HG03520 (cell line): ENCODE data around the gene RFPL1.
"Not testable (repeated sequence)": the region's sequence is repeated elsewhere in the genome, so short reads cannot be mapped to it uniquely, and the experiment has no call there.

ENCODE experiments used
- ATAC-seq: cut with Tn5 transposase; IDR thresholded peaks from one replicate; pipeline ENCODE4 v1.9.1; 2021; ENCODE audit warnings: mild to moderate bottlenecking, moderate library complexity; ENCODE audit not compliant: unreplicated experiment

Gene RFPL1

DNA sequence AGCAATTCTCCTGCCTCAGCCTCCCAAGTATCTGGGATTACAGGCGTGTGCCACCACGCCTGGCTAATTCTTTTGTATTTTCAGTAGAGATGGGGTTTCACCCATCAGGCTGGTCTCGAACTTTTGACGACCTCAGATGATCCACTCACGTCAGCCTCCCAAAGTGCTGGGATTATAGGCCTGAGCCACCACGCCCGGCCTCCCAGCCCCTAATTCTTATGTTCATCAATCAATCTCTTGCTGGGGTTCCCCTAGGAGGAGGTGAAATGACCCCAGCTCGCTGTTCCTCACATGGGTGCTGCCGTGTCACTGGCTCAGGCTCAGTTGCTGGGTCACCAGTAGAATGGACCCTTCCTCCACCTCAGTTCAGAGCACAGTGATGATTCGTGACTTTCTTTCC lies at the start of gene RFPL1:
RFPL1 (plus strand) TSS at position 301 of the 400 bp plus-strand sequence.
- ATAC-seq, result not testable (repeated sequence)

DNA sequence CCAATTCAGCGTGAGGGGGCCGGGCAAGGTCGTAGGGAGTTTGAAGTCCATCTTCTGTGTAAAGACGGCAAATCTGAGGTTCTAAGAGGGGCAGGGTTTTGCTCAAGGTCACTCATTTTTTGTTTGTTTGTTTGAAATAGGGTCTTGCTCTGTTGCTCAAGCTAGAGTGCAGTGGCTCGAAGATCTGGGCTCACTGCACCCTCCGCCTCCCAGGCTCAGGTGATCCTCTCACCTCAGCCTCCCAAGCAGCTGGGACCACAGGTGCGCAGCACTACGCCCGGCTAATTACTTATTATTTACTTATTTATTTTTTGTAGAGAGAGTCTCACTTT lies 49.7 kb upstream of the RFPL1 start:
- ATAC-seq, result no peak

DNA sequence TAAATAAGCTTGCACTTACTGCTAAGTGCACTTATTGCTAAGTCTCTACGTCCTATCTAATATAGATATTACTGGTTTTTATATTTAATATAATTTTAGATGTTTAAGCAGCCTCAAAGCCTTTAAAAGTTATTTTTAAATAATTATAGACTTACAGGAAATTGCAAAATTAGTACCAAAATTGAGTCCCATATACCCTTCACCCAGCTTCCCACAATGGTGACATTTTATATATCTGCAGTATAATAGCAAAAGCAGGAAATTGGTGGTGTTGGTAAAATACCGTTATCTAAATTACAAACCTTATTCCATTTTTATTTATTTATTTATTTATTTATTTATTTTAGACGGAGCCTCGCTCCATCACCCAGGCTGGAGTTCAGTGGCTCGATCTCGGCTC lies 48.1 kb upstream of the RFPL1 start:
- no peak for ATAC-seq

DNA sequence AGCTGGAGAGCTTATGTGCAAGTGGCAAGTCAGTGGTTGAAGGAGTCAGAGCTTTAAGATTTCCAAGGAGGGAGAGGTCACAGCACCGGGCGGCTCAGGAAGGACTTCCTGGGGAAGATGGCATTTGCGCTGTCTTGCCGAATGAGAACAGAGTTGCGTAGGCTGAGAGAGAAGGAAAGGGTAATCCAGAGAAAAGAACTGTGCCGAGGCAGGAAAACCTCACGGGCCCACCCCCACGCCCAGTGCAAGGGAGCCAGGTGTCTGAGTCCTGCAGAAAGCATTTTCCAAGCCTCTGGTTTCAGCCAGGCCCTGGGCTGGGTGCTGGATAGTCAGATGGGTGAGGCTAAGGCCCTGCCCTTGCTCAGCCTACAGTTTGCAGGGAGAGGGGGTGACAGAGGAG lies 46.8 kb upstream of the RFPL1 start:
- ATAC-seq, result no peak

DNA sequence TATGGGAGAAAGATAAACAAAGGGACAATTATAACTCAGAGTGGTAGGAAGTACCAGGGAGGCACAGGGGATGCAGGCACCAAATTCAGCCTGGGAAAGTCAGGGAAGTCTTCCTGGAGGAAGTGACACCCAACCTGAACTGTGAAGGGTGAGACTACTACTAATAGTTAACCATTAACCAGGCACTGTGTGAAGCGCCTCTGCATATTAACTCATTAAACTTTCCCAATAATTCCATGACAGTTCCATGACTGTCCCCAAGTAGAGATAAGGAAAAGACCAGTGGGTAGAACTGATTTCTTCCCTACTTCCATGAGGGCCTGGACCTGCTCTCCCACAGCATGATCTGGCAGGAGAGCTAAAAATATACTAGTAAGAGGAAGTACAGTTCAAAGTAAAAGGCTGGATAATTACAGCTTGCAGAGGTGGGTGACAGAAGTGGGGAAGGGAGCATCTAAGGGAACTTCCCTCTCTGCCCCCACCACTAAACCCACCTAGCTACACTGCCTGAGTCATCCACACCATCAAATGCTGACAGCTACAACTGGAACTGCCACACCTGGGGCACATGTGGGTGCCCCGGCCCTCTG lies 45.3 kb upstream of the RFPL1 start:
- ATAC-seq, result no peak

DNA sequence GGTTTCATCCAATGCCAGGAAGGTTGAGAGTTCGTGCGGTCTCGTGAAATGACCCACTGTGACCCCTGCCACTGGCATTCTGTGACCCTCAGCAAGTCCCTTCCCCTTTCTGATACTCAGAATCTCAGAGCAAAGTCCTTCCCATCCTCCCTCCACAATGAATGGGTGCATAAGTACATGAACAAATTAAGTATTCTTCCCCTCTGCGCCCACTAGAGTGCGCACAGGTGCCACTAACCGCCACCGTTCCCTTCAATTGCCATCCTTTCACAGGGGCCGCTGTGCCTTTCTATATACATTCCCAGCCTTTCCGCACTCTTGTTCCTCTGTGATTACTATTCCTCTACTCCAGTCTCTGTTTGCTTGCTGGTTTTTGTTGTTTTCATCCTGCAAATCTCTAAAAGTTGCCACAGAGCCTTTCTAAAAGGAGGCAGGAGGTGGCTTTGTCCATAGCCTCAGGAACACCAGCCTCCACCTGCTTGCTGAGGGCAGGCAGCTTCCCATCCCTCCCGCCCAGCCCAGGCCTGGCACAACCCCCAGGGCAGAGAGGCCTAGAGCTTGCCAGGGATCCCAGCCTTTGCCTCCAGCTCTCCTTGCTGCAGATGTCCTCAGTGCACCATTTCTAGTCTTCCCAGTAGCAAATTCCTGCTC lies 43.3 kb upstream of the RFPL1 start:
- no peak for ATAC-seq

DNA sequence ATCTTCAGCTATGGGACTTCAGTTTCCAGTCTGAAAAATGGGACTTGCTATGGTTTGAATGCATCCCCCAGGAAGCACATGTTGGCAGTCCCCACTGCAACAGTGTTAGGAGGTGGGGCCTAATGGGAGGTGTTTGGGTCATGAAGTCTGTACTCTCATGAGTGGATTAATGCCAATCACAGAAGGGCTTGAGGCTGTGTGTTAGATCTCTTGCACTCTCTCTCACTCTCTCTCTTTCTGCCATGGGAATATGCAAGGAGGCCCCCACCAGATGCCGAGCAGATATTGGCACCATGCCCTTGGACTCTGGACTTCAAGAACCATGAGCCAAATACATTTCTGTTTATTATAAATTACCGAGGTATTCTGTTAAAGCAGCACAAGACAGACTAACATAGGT lies 42.3 kb upstream of the RFPL1 start:
- no peak for ATAC-seq

DNA sequence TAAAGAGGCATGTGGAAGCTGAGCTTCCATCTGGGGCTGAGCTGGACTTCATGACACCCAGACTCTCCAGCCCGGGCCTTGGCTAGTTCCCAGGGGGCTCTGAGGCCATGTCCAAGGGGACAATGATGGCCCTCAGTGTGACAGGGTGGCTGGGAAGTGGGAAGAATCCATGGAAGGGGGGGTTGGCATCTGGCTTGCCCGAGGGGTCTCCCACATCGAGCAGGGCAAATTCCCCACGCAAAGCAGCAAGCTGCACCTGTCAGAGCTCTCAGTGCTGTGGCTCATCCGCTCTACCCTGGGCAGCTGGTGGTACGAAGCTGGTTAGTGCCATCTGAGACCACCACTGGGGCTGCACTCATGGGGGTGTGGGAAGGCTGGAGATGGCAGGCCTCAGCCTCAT lies 40.6 kb upstream of the RFPL1 start:
- no peak for ATAC-seq

DNA sequence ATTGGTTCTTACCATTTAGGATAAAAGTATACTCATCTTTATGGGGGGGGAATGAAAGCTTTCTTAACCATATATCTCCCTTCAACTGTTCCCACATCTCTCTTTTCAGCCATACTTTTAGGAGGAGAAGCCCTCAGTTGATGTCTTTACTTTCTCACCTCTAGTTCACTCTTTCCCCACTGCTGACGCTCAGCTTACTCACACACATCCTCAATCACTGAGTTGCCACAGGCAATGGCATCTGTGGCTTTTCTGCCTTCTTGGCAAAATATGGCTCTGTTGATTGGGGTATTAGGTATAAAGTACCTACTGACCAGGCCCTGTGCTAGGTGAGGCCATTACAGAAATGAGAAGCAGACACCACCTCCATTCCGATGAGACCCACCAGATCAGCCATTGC lies 37.8 kb upstream of the RFPL1 start:
- ATAC-seq, result no peak

DNA sequence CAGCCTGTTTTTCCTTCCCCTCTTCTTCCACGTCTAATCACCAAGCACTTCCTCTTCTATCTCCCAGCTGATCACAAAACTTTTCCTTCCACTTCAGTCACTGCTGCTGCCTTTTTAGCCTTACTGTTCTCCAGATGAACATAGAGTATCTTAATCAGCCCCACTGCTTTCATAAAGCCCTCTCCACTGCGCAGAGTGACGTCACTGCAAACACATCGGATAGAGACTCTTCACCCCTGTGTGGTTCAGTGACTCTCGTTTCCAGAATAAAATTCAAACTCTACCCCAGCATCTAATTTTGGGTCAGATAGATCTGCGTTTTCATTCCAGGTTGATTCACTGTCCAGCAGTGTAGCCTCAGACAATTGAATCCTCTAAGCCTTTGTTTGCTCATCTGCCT lies 36.8 kb upstream of the RFPL1 start:
- ATAC-seq, result not testable (repeated sequence)

DNA sequence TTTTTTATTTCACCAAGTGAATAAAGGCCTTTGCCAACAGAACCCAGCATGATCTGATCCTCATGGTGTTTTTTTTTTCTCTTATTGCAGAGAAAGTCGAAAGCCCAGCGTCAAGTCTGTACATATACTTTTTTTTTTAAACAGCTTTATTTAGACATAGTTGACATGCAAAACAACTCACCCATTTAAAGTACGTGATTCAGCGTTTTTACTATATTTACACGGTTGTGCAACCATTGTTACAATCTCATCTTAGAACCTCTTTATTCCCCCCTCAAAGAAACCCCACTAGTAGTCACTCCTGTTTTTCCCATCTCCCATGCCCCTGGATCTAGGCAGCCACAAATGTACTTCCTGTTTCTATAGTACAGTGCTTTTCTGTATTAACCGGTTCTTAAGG lies 29.4 kb upstream of the RFPL1 start:
- no peak for ATAC-seq

DNA sequence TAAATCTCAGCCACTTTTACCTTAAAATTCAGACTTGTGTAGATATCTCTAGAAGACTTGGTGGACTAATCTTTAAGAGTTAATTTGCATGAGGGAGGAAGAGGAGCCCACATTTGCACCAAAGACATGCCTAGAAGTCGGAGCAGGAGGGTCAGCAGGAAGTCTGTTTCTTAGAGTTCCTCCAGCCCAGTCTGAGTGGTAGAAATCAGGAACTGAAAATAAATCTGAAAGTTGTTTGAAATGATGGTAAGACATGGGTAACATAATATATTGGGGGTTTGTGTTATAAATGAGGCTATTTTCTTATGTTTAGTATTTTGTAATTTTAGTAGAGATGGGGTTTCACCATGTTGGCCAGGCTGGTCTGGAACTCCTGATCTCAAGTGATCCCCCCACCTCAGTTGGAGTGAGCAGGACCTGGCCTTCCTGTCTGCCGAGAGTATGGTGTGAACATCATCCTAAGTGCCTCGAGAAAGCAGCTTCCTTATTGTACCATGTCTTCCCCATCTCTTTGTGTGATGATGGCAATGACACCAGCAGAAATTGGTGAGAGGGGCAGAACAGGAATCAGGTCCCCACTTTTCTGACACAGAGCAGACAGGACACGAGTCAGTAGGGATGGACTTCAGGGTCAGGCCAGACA lies 26.7 kb upstream of the RFPL1 start:
- ATAC-seq, result peak; percentile 54

DNA sequence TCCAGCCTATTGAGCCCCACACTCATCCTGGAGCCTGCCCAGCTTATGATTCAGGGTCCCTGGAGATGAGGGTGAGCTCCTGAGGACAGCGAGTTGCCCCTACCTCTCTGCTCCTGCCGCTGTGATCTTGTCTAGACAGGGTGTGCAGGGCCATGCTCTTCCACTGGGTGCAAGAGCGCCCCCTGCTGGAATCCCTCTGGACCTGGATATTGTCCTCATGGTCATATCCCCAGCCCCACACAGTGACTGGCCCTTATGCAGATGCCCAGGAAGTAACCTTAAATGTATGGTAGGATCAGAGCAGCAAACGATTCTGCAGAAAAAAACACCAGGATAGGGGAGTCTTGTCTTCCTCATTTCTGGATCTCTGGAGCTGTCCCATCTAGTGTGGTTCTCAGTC lies 25.6 kb upstream of the RFPL1 start:
- ATAC-seq, result not testable (repeated sequence)

DNA sequence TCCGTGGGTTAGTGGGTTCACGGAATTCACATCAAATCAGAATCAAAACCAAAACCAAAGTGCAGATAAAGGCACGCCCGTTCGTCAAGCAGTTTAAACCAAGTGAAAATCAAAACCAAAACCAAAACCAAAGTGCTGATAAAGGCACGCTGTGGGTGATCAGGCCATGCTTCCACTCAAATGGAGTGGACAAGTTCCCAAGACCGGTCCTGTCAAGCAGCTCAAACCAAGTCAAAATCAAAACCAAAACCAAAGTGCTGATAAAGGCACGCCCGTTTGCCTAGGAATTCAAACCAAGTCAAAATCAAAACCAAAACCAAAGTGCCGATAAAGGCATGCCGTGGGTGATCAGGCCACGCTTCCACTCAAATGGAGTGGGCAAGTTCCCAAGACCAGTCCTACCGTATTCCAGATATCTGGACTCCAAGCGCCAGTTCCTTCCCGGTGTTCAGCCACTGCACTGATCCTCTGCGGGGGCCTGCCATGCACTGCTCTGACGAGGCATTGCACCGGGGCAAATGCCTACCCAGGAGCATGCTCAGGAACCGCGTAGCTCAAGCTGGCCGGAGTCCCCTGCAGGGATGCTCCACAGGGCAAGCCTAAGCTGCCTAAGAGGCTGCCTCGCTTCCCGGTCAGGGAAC lies 23.3 kb upstream of the RFPL1 start:
- not testable (repeated sequence) for ATAC-seq

DNA sequence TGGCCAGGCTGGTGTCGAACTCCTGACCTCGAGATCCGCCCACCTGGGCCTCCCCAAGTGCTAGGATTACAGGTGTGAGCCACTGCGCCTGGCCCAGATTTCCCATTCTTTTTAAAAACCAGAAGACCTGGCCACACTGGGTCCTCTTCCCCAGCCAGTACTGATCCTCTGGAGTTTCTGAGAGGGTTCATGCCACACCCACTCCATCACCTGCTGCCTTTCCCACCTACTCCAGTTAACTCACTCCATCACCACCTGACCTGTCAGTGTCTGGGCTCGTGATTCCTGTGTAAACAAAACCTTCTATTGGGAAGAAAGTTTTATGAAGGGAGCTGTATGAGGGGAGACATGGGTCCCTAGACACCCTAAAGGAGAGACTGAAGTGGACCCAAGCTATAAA lies 19.7 kb upstream of the RFPL1 start:
- not testable (repeated sequence) for ATAC-seq

DNA sequence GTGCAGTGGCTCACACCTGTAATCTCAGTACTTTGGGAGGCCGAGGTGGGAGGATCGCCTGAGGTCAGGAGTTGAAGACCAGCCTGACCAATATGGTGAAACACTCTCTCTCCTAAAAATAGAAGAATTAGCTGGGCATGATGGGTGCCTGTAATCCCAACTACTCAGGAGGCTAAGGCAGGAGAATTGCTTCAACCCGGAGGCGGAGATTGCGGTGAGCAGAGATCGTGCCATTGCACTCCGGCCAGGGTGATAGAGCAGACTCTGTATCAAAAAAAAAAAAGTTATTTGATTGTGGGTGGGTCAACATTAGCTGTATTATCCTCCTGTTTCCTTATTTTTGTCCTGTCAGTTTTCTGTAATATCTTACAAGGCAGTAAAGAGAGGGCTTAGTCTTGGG lies 11.9 kb upstream of the RFPL1 start:
- ATAC-seq, result no peak

DNA sequence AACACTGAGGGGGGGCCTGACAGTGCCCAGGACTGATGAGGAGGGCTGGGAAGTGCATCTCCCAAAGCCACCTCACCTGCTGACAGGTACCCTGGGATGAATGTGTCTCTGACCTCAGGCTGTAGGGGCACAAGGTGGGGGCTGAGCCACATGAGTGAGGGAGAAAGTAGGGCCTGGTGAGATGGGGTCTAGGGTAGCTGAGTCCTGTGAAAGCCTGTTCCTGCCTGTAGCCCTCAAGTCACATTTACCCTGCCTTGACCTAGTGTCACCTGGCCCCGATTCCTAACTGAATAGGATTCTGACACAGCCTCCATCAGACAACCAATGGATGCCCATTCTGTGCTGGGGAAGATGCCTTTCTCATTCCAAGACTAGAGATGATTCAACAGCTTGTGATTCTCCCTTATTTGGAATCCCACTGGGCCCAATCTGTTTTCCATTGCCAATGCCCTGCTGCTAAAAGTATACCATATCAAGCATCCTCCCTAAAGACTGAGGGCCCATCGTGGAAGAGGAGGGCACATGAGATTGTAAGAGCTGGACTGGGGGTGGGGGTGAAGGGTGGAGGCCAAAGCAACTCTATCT lies 11.1 kb upstream of the RFPL1 start:
- no peak for ATAC-seq

DNA sequence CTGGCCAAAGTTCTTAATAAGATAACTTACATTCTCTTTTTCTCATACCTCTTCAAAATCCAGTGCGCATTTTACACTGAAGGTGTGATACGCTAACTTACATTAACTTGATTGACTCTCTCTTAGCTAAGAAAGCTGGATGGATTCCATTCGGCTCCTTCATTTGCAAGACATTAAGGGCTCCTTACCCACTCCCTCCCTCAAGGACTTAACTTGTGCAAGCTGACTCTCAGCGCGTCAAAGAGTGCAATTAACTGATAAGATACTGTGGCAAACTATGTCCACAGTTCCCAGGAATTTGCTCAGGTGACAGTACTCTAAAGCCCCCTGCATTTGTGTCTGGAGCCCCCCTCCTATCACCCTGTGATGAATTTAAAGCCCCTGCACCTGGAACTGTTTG lies 6.4 kb upstream of the RFPL1 start:
- ATAC-seq, result no peak

DNA sequence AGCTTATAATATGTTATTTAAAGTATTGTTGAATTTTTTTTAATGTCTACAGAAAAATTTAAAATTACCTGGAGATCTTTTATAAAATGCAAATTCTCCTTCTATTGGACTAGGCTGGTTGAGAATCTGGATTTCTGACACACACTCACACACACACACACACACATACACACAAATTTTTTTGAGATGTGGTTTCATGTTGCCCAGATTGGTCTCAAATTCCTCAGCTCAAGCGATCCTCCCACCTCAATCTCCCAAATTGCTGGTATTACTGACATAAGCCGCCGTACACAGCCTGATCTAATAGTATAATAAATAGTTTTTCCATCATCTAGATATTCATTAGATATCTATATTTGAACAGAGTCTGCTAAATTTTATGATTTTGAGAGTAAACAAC lies 4.5 kb upstream of the RFPL1 start:
- no peak for ATAC-seq

DNA sequence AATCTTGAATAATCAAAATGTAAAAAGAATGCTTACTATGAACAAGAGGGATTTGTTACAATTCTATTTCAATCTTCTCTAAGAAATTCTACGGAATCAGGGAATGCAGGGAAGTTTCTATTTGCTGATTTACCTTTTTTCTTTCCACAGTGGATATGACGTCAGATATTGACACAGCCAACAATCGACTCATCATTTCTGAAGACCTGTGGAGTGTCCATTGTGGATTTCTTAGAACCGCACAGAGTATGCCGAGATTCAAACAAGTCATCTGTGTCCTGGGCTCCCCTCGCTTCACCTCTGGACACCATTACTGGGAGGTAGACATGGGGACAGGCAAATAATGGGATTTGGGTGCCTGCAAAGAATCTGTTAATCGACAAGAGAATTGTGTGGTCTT lies 4.1 kb upstream of the RFPL1 start:
- no peak for ATAC-seq

DNA sequence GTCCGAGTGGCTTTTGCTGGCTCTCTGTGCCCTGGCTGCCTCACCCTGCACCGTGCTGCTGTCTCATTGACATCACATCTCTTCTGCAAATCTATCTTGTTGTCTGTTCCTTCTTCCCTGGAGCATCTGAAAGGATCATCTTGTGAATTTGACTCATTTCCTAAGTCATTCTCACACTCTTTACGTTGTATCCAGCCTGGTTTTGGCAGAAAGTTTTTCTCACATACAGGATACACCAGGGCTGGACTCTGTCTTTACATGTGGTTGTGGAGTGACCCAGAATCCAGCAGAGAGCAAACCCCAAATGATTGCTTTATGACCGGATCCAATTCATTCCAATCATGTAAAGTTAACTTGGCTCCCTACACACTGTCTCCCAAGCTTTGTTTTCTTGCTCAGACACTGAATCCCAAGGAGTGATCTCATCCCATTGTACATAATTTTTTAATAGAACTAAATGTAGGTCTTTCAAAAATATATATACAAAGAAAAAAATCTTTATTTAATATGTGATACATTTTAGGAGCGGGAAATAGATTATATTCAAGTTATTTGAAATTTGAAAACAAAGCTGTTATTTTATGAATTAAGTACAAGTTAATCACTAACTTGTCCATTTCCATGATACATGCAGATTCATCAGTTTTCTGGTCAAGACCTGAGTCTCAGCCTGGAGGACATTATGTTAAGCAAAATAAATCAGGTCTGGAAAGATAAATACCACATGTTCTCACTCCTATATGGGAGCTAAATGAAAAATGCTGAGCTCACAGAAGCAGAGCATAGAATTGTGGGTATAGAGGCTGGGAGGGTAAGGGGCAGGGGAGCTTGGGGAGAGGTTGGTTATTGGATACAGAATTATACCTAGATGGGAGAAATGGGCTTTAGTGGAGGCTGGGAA lies 2.9 kb upstream of the RFPL1 start:
- ATAC-seq, result no peak
